GM19324 (cell line): ENCODE results near the gene OSBPL3.

Experiments
- ATAC-seq: cut with Tn5 transposase; IDR thresholded peaks from one replicate; pipeline ENCODE4 v1.9.1; 2021; ENCODE audit warnings: mild to moderate bottlenecking, moderate library complexity; ENCODE audit not compliant: unreplicated experiment, low FRiP score

OSBPL3 gene

DNA sequence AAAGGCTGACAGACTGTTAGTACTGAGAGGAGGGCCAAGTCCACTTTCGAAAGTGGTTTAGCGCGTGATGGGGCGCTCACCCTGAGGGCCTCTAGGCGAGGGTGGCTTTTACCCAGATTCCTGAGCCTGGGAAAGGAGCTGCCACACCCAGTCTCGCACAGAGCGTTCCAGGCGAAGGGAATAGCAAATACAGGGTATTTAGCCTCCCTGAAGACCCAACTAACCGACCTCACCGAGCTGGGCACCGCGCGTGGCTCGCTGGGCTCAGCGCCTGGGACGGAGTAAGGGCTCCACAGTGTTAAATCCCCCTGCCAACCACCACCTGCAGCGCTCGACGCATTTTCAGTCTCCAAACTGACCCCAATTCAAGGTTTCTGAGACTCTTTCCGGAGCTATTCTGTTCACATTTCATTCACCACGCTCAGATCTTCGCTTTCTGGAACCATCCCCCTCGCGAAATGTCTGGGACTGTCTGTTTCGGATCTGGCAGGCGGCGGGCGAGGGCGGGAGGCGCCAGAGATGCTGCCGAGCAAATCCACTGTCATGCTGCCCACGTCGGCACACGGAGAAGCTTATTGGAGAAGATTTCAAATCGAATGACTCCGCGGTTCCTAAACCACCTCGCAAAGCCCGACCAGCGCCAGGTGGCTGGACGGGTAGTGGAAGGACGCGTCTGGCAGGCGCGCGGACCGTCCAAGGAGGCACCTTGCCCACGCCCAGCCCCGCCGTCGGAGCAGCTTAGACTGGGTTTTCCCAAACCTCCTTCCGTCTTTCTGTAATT is 1.4 kb upstream of the OSBPL3 start:
- no peak for ATAC-seq

DNA sequence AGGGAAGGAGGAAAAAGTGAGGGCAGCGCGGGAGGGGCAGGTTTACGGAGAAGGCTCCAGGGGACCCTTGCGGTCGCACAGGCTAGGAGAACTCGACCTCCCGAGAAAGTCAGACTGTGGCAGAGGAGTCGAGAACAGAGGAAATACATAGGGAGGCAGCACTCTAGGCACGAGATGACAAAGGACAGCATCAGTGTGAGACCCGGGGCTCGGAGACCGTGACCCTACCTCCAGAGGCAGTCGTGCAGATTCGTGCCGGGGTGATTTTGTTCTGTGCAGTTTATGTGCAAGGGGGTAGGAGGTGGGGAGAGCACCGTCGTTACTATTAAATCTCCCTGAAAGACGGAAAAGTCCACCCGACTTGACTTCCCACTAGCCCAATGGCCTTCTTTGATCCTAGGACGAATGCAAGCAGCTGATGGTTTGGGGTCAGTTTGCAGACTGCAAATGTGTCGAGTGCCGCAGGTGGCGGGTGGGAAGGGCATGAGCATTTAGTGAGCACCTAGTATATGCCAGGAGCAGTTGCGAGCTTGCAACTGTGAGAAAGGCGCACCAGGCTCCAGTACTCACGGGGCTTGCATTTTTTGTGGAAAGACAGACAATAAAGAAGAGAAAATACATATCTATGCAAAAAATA is 674 bp upstream of the OSBPL3 start:
- peak; percentile 17 for ATAC-seq

DNA sequence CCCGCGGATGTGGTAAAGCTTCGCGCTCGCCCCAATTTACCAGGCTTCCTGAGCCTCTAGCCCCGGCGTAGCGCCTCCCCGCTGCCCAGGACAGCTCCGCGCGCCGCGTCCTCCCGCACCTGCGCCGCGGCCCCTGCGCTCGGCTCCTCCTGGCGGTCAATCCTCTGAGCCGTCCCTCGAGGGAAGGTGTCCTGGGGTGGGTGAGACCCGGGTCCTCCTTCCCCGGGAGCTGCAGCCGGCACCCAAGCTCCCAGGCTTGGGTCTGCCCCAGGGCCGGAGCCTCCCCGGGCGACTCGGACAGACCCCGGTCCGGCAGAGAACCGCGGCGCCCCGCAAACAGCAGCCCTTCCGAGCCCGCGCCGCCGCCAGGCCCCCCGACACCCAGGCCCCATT is 512 bp downstream of the OSBPL3 start:
- ATAC-seq, result peak; percentile 48

DNA sequence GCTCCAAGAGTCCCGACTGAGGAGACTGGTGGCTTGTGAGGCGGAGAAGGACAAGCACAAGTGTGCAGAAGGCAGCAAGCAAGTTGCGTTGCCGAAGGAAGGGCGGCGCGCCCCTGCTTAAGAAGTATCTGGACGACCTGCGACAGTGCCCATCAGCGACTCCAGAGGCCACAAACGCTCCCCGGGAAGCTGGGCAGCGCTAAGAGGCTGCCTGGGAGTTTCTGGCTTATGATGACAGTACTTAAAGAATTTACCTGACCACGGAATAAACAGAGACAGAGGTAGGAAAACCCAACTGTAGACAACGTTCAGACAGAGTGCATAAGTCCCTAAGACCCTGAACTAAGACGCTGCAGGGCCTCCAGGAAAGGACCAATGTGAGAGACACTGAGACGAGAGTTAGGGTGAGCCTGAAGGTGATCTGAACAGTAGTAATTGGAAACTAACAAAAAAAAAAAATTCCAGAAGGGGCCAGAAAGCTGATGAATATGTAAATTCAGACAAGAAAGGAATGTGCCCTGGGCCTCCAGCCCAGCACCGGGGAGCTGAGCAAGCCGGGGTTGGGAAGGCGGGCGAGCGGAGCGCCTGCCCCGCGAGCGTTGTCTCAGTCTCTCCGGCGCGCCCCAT is 1.0 kb downstream of the OSBPL3 start:
- no peak for ATAC-seq

DNA sequence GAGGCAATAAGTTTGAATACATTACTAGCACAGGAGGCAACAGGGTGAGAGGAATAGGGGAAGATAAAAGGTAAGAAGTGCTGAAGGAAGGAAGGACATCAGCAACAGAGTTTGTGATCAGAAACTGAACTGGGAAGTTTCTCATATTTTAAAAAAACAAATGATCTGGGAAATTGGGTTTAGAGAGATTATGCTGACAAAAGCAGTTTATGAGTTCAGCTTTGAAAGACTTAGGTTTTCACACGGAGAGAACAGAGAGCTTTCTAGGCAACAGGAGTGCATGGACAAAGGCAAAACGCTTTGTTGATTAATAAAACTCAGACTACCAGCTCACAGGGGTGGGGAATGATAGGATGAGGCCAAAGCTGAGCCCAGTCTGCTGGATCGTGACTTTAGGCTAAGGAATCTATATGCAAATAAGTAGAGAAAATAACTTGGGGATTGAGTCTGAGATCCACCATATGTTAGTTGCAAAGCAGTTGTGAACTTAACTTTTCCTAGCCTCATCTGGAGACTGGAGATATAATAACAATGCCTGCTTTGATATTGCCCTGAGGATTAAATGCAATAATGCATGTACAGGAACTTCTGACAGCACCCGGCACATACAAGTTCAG is 4.2 kb downstream of the OSBPL3 start:
- ATAC-seq, result no peak

DNA sequence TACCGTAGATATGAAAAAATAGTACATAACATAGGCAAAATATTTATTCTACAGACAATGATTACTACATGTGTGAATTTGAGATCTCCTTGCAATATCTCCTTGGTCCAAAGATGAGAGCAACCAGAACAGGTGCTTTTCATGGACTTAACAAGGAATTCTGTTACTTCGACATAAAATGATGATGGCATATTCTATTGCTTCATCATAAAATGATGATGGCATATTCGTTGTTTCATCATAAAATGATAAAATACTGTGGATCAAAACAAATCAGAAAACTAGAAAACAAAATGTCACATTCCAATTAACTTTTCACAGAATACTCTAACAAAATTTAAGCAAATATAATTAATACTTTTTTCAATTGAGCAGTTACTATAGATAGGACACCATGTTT is 4.8 kb downstream of the OSBPL3 start:
- no peak for ATAC-seq

DNA sequence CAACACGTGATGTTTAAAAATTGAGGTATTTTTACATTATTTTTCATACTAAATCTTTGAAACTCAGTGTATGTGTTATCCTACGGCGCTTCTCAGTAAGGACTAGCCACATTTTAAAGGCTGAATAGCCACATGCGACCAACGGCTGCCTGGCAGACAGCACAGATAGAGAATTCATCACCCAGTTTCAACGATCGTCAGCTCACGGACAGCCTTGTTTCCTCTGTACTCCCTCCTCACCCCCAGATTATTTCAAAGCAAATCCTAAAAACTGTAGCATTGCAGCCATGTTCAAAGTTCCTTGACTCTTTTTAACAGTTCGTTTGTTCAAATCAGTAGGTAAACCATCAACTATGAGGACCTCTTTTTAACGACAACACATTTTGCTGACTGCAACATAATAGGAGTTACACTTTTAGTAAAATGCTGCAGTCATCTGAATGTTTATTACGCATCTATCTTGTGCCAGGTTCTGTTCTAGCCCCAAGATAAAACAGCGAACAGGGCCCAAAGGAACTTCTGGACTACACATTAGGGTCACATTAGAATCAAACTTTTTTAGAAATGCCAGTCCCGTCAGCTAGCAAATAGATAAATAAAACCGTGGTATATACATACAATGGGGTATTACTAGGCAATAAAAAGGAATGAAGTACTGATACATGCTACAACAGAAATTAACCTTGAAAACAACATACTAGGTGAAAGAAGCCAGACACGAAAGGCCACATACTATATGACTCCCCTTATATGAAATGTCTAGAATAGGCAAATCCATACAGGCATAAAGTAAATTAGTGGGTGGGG is 5.7 kb downstream of the OSBPL3 start:
- ATAC-seq, result no peak

DNA sequence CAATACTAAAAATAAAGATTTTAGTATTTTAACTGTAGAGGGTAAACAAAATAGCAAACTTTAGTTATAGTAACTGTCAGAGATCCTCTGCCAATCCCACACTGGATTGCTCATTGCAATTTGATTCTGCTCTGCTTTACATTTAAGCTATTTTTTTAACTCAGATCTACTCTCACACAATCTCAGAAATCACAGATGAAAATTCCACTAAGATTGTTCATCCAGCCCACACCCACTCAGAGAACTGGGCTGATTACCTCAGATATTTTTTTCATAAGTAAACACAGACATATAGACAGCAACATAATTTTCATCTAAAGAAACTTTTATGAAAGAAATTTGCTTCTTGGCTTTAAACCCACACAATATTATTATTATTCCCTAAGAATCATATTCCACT is 7.0 kb downstream of the OSBPL3 start:
- no peak for ATAC-seq

DNA sequence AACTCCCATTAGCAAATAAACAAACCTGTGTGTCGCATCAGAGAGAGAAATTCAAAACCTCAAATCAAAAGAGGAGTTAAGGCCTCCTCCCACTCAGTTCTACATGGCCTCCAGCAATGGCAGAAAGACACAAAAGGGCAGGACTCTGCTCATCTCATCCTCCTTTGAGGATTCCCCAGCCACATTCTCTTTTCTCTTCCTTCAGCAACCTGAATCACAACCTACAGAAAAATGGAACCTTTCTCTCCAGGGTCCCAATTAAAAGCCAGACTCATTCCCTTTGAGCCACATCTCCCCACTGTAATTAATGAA is 7.9 kb downstream of the OSBPL3 start:
- ATAC-seq, result no peak

DNA sequence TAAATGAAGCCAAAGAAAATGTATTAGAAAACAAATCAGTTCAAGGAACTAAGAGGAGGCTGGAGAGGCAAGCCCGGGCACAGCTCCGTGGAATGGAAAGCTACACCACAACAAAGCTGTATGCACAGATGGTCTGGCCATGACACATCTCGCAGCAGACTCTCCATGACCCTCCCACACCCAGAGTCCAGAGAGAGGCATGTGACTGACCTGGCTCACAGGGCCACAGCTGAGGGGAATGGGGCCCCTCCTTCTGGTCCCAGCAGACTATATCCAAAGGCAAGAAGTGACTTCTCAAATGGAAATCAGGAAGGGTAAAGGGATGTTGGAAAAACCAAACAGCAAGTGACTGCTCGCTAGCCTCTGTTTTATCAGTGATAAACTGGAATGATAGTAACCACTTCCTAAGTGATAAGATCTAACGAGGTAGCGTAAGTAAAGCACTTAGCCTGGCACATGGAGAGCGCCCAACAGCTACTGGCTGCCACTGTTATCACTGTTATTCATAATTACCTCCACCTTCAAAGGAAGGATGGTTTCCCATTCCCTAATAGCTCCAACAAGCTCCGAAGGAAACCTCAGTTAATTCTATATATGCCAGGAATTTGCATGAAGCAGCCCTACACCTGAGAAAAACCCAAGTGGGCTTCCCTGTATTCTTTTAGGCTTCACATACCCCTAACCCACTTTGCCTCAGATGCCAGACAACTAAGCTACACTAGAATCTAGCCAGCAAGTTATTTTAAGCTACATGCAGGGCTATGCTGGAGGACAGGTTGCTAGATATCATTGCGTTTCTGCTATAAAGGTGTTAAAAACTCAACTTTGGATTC is 8.4 kb downstream of the OSBPL3 start:
- ATAC-seq, result no peak

DNA sequence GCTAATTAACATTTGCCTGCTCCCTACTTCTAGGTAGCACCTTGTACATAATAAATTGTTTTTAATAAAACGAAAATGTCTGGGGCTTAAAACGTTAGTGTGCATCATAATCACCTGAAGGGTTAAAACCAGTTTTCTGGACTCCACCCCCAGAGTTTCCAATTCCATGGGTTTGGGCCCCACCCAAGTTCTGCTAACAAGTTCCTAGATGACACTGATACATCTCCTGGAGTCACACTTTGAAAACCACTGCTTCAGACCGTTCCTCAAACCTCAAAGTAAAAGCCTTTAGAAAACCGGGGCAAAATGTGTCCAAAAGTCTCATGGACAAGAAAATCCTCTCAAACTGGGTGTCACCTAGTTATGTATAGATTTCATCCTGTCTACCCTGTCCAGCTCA is 9.3 kb downstream of the OSBPL3 start:
- ATAC-seq, result no peak

DNA sequence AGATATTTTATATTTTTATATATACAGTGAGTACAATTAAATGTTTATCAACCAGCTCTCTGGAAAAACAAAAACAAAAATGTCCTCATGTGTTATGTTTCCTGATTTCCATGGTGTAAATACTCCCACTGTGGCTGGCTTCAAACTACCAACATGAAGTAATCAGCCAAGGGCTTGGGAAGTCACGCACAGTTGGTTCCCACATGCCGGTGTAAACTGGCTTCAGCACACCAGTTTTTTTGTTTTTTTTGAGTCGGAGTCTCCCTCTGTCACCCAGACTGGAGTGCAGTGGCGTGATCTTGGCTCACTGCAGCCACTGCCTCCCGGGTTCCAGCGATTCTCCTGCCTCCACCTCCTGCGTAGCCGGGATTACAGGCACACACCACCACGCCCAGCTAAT is 11.8 kb downstream of the OSBPL3 start:
- no peak for ATAC-seq

DNA sequence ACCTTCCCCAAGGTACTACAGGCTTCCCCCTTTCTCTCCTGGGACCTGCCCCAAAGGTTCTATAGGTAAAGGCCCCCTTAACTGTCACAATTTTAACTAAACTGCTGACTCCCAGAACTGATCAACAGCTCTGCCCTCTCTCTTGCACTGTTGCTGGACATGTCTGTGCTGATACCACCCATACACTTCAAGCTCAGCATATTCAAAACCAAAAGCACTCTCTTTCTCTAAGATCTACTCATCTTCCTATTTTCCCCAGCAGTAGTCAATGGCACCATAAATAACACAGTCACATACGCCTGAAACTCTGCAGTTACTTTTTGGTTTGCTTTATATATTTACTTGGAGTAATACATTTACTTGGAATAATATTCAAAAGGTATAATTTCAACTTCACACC is 12.3 kb downstream of the OSBPL3 start:
- no peak for ATAC-seq

DNA sequence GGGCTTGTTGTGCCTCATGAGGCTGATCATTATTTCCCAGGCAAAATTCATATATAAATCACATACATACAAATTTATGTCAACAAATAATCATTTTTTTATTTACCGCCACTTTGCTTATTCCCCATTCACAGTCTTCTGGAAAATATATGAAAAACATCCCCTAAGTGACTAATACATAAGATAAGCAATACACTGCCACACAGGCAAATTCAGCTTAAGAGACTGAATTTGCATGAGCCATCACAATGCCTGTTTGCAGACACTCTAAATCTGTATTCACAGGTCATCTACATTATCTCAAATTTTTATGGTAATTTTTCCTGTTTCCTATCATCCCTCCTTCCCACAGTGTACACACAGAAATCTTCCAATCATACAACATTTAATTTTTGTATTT is 13.2 kb downstream of the OSBPL3 start:
- no peak for ATAC-seq

DNA sequence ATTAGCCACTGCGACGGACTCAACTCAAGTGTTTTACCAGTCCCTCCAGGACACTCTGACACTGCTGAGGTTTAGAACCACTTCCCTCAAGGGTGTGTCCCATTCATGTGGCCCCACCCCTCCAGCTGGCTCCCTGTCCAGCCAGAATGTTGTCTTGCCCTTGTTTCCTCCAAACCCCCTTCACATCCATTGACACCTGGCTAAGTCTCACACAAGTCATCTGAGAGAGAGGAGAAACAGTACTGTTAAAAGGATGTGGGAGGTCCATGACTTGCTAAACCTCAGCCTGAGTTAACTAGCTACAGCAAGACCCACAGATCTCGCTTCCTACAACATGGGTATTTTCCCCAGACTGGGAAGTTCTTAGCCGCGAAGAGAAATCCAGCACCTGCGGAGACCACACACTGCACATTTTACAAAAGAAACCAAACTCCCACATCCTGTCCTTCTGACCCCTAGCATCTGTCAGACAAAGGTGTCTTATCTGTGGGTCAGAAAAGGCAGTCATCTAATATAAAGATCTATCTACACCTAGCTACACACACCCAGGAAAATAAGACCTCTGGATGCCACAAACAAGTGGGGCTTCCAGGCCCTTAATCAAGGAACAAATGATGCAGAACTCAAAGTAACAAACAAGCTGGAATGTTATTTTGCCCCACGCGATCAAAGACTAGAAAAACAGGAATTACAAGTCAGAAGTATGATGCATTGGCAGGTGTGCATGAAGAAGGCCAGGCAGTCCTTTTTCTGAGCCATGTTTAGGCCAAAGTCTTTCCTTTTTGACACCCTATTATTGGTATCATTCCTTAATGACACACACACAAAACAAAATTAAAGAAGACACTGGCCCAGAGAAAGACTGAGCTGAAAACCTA is 13.9 kb downstream of the OSBPL3 start:
- peak; percentile 58 for ATAC-seq

DNA sequence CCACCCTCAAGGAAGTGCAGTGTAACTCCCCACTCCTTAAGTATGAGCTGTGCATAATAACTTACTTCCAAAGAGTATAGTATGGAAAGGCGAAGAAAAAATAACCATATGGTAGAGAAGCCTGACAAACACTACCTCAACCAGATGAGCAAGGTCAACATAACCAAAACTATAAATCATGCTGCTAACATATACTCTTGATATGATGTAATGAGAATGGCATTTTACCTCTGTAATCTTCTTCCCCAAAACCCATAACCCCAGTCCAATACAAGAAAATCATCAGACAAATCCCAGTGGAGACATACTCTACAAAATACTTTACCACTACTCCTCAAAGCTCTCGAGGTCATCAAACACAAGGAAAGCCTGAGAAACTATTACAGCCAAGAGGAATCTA is 15.8 kb downstream of the OSBPL3 start:
- no peak for ATAC-seq

DNA sequence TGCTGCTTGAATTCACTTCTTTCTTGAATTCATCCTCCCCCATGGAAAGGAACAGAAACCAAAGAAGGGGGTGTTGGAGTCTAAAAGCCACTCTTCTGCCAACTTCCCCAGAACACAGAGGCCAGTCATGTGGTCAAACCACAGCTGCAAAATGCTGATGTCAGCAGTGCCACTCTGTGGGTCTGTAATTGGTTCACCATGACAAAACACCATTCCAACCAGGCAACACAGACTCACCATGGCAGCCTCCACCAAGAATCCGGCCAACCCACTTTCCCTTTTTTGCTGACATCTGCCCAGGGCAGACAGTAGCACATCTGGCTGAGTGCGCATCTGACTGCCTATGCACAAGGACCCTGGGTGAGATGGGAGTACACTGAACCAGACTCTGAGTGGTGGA is 16.8 kb downstream of the OSBPL3 start:
- ATAC-seq, result peak; percentile 47

DNA sequence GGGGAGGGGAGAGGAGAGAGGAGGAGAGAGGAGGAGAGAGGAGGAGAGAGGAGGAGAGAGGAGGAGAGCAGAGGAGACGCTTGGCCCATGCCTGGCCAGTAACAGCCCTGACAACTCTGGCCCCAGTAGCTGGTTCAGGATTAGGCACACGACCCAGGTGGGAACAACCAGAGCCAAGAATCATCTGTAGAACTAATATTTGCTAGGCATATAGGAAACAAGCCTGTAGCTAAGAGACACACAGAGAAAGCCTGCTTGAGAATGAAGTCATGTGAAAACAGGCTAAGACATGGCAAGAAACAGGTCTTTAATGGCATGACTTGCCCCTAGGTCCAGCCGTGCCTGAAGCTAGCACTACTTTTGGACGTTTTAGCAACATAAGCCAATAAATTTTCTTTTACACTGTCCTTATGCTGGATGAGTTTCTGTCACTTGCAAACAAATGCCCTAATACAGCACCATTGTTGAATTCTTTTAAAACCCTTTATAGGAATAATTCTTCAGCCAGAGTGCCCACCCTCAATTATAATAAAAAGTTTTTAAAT is 17.5 kb downstream of the OSBPL3 start:
- ATAC-seq, result no peak
